Fibroblast of lung (primary cell): Measurements from ENCODE around the gene LRRC26. TPM values are rescaled to one million over a fixed set of nuclear protein-coding genes. Genes with fewer than 3 reads are reported as not detected.

Experiments
- DNase-seq, 2 donors: peaks; one replicate each; pipeline versions ENCODE4 v3.0.0 to v3.0.0-alpha.2; 2010; ENCODE audit warnings: low read depth in 2 of 2
- H2AFZ ChIP-seq: 2 replicates; pipeline ENCODE4 v1.5.1; 2012; ENCODE audit warnings: low read length, control low read depth, inconsistent platforms
- H3K27ac ChIP-seq: 2 replicates; pipeline ENCODE4 v1.5.1; 2011; ENCODE audit warnings: low read length, control low read depth; ENCODE audit not compliant: insufficient read depth
- H3K27me3 ChIP-seq: 2 replicates; pipeline ENCODE4 v1.5.1; 2011; ENCODE audit warnings: mild to moderate bottlenecking, low read length; ENCODE audit not compliant: control insufficient read depth, insufficient read depth
- H3K36me3 ChIP-seq: 2 replicates; pipeline ENCODE4 v1.5.1; 2011; ENCODE audit warnings: low read length; ENCODE audit not compliant: control insufficient read depth, insufficient read depth
- H3K4me1 ChIP-seq: 2 replicates; pipeline ENCODE4 v1.5.1; 2011; ENCODE audit warnings: low read length; ENCODE audit not compliant: control insufficient read depth, insufficient read depth; ENCODE audit errors: extremely low read depth
- H3K4me2 ChIP-seq: 2 replicates; pipeline ENCODE4 v1.5.1; 2011; ENCODE audit warnings: low read length, control low read depth; ENCODE audit not compliant: insufficient read depth; ENCODE audit errors: extremely low read depth
- H3K4me3 ChIP-seq, 4 experiments: fragments of 200-600 bp in 1 of 4; sonication (generic) in 1 of 4; replicated peaks in 1 of 4; 2 replicates each; pipeline ENCODE4 v1.5.1; 2011 to 2016; ENCODE audit warnings: low read length in 4 of 4, low read depth in 3 of 4, mild to moderate bottlenecking in 3 of 4, control low read depth in 2 of 4, inconsistent platforms in 1 of 4, mixed read lengths in 1 of 4; ENCODE audit not compliant: insufficient read depth in 1 of 4; ENCODE audit errors: control extremely low read depth in 1 of 4
- H3K79me2 ChIP-seq: 2 replicates; pipeline ENCODE4 v1.5.1; 2012; ENCODE audit warnings: mild to moderate bottlenecking, low read length, inconsistent platforms; ENCODE audit not compliant: control insufficient read depth, insufficient read depth
- H3K9ac ChIP-seq: 2 replicates; pipeline ENCODE4 v1.5.1; 2011; ENCODE audit warnings: mild to moderate bottlenecking, low read length, control low read depth; ENCODE audit not compliant: insufficient read depth
- H3K9me3 ChIP-seq: 2 replicates; pipeline ENCODE4 v1.5.1; 2012; ENCODE audit warnings: low read depth, low read length; ENCODE audit not compliant: control insufficient read depth, insufficient read depth
- H4K20me1 ChIP-seq: 2 replicates; pipeline ENCODE4 v1.5.1; 2011; ENCODE audit warnings: low read length; ENCODE audit not compliant: control insufficient read depth, insufficient read depth; ENCODE audit errors: extremely low read depth
- CTCF ChIP-seq, 2 donors: IDR thresholded peaks in 1 of 2; conservative IDR thresholded peaks in 1 of 2; 1 replicate in 1 of 2; 2 replicates in 1 of 2; pipeline ENCODE4 v1.5.1; 2011 to 2012; ENCODE audit warnings: low read length in 2 of 2, control low read depth in 1 of 2, inconsistent platforms in 1 of 2, low read depth in 1 of 2, mild to moderate bottlenecking in 1 of 2
- EZH2 ChIP-seq: IDR thresholded peaks from 2 replicates; pipeline ENCODE4 v1.5.1; 2012; ENCODE audit warnings: low read length, control low read depth, mild to moderate bottlenecking; ENCODE audit errors: missing control alignments
- polyA plus RNA-seq, 2 donors: library from polyadenylated mRNA; depleted of rRNA in 1 of 2; stranded (reverse) in 1 of 2; unstranded in 1 of 2; fragments of >200 nt; gene quantifications; 2 replicates each; pipeline ENCODE4 v1.2.1, GENCODE V29; 2011 to 2012; ENCODE audit warnings: missing spikeins in 1 of 2
- total RNA-seq: library from RNA; depleted of rRNA; stranded (reverse); fragments of >200 nt; gene quantifications from 2 replicates; pipeline ENCODE4 v1.2.1, GENCODE V29; 2014

The LRRC26 gene
- total and polyA plus RNA-seq, 2 donors (not counting 1 experiment from before 2014, with no cell fraction given): not detected

DNA sequence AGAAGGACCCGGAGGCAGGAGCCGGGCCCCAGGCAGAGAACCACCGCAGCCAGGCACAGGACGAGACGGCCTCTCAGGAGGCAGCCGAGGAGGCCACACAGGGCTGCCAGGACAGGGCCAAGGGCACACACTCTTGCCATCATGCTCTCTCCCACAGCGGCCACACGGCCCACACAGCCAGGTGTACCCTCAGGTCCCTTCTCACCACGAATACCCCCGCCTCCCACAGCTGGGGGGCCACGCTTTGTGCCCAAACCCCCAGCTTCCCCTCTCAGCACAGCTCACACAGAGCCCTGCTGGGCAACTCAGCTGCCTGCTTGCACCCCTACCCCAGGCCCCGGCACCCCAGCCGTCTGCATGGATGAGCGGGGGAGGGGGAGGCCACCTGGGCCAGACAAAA lies 23.9 kb upstream of the LRRC26 start:
- Histone ChIP-seq H3K4me2 (no peak overlapping the region), H3K36me3 (peaks cover 15% of the 10 kb centered on the region), H3K79me2 (peaks cover 22% of the 10 kb centered on the region), H4K20me1 (no peaks in the 10 kb centered on the region), H3K9me3 (no peaks in the 10 kb centered on the region), H3K9ac (no peak overlapping the region), H2AFZ (no peak overlapping the region), H3K4me1 (peaks cover 8% of the 10 kb centered on the region), H3K27ac (no peak overlapping the region), H3K27me3 (no peaks in the 10 kb centered on the region), H3K4me3 (no peak overlapping the region)
- DNase-seq: no peak
- TF ChIP-seq EZH2 (no peak), CTCF (conservative IDR thresholded peaks at IDR 0.05 in 1 of 2, IDR thresholded peaks at IDR 0.05 in 1 of 2; ENCODE audit: low read depth in 1 of 2, low read length in 2 of 2) (no peak)

DNA sequence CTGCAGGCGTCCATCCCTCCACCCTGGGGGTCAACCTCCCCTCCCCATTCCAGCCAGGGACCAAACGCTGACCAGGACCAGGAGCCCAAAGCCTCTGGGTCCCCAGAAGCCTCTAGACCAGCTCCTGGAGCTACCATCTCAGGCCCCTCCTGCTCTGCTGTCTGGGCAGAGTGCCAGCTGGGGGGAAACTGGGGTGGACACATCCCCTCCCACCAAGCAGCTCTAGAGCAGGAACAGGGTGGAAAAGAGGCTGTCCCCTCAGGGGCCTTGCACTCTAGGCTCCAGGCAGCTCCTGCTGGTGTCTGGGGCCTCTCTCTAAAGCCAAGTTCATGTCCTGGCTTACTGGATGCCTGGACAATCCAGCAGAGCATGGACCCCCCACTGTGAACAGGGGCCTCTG lies 23.0 kb upstream of the LRRC26 start:
- TF ChIP-seq CTCF (conservative IDR thresholded peaks at IDR 0.05 in 1 of 2, IDR thresholded peaks at IDR 0.05 in 1 of 2; ENCODE audit: low read depth in 1 of 2, low read length in 2 of 2) (no peak), EZH2 (no peak)
- H2AFZ ChIP-seq: no peak overlapping the region

DNA sequence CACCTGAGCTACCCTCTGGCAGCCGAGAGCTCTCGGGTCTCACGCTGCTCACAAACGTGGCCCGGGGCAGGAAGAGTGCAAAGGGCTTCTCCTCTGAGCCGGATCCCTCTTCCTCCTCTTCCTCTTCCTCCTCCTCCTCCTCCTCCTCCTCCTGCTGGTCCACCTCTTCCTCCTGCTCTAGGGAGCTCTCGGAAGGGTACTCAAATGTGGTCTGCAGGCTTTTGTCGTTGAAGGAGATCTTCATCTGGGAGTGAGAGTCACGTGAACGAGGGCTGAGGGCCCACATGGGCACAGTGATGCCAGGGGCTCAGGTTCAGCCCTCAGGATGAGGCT lies 22.6 kb upstream of the LRRC26 start:
- Histone ChIP-seq H3K4me1 (peaks cover 12% of the 10 kb centered on the region), H2AFZ (no peak overlapping the region), H3K9ac (no peak overlapping the region), H3K27ac (no peak overlapping the region), H3K79me2 (peaks cover 30% of the 10 kb centered on the region), H3K27me3 (no peaks in the 10 kb centered on the region), H3K9me3 (no peaks in the 10 kb centered on the region), H4K20me1 (no peaks in the 10 kb centered on the region), H3K4me3 (no peak overlapping the region), H3K4me2 (no peak overlapping the region), H3K36me3 (peaks cover 15% of the 10 kb centered on the region)
- DNase-seq: no peak
- TF ChIP-seq CTCF (conservative IDR thresholded peaks at IDR 0.05 in 1 of 2, IDR thresholded peaks at IDR 0.05 in 1 of 2; ENCODE audit: low read depth in 1 of 2, low read length in 2 of 2) (no peak), EZH2 (no peak)

More for the DNA sequence above, 23.0 kb upstream of the LRRC26 start:
- Histone ChIP-seq H4K20me1 (no peaks in the 10 kb centered on the region), H3K79me2 (peaks cover 26% of the 10 kb centered on the region), H3K27ac (no peak overlapping the region), H3K36me3 (peaks cover 15% of the 10 kb centered on the region), H3K4me2 (no peak overlapping the region), H3K9me3 (no peaks in the 10 kb centered on the region), H3K9ac (no peak overlapping the region), H3K4me3 (no peak overlapping the region), H3K4me1 (peaks cover 8% of the 10 kb centered on the region), H3K27me3 (no peaks in the 10 kb centered on the region)
- no peak for DNase-seq
